ENCODE data around the gene CTBP1.

Gene CTBP1

GRCh38 chr4:1191621-1192020, 57.3 kb downstream of the CTBP1 start:
- ATAC-seq: no peak
- no peak for DNase-seq
- peaks cover 10% of the 10 kb centered on the region for H3K4me1 Mint-ChIP-seq
- H3K9me3 Mint-ChIP-seq: no peaks in the 10 kb centered on the region
- no peaks in the 10 kb centered on the region for H3K36me3 Mint-ChIP-seq (ENCODE audit: low read depth)
- H3K4me3 Mint-ChIP-seq: no peak overlapping the region
- no peak overlapping the region for H3K27ac Mint-ChIP-seq
- H3K27me3 Mint-ChIP-seq: no peaks in the 10 kb centered on the region

GRCh38 chr4:1187182-1187581, 61.7 kb downstream of the CTBP1 start:
- H3K4me3 Mint-ChIP-seq: no peak overlapping the region
- no peaks in the 10 kb centered on the region for H3K36me3 Mint-ChIP-seq (ENCODE audit: low read depth)
- peaks cover 31% of the 10 kb centered on the region for H3K4me1 Mint-ChIP-seq

DNA sequence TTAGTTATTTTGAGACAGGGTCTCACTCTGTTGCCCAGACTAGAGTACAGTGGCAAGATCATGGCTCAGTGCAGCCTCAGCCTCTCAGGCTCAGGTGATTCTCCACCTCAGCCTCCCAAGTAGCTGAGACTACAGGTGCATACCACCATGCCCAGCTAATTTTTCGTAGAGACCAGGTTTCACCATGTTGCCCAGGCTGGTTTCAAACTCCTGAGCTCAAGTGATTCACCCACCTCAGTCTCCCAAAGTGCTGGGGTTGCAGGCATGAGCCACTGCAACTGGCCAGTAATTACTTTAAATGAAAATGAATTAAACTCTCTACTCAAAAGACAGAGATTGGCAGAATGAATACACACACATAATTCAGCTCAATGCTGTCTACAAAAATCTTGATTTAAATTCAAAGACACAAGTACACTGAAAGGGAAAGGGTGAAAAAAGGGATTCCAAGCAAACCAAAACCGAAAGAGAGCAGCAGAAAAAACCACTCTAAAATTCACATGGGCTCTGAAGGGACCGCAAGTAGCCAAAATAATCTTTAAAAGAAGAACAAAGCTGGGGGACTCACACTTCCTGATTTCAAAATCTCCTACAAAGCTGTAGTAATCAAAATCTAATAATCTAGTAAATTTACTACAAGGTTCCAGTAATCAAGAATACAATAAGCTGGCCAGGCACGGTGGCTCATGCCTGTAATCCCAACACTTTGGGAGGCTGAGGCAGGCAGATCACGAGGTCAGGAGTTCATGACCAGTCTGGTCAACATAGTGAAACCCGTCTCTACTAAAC, 64.8 kb downstream of the CTBP1 start:
- Mint-ChIP-seq H3K36me3 (ENCODE audit: low read depth) (peaks cover 7% of the 10 kb centered on the region), H3K4me3 (peak overlapping the region; percentile 42), H3K27ac (peak overlapping the region; percentile 67), H3K4me1 (peaks cover 36% of the 10 kb centered on the region), H3K27me3 (no peaks in the 10 kb centered on the region), H3K9me3 (peaks cover 28% of the 10 kb centered on the region)
- ATAC-seq (no peak), DNase-seq (no peak)

More at GRCh38 chr4:1187182-1187581, 61.7 kb downstream of the CTBP1 start:
- DNase-seq: no peak
- H3K27ac Mint-ChIP-seq: no peak overlapping the region
- H3K27me3 Mint-ChIP-seq: no peaks in the 10 kb centered on the region
- peak; percentile 96 for ATAC-seq
- peaks cover 5% of the 10 kb centered on the region for H3K9me3 Mint-ChIP-seq

DNA sequence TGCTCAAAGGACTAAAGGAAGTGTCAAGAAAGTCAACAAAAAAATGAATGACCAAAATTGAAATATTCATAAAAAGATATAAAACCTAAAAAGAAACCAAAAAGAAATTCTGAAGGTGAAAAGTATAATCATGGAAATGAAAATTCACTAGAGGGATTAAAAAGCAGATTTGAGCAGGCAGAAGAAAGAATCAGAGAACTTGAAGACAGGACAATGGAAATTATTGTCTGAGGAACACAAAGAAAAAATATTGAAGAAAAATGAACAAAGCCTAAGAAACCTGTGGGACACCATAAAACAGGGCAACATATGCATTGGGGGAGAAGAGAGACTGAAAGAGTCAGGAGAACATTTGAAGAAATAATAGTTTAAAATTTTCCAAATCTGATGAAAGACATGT, 66.6 kb downstream of the CTBP1 start:
- Mint-ChIP-seq H3K36me3 (ENCODE audit: low read depth) (peaks cover 7% of the 10 kb centered on the region), H3K4me3 (no peak overlapping the region), H3K4me1 (peaks cover 33% of the 10 kb centered on the region), H3K9me3 (peaks cover 28% of the 10 kb centered on the region), H3K27ac (no peak overlapping the region), H3K27me3 (no peaks in the 10 kb centered on the region)
- DNase-seq (no peak), ATAC-seq (no peak)

- Mint-ChIP-seq H3K9me3 (peaks cover 28% of the 10 kb centered on the region), H3K4me1 (peaks cover 25% of the 10 kb centered on the region), H3K27ac (no peak overlapping the region), H3K36me3 (ENCODE audit: low read depth) (peaks cover 7% of the 10 kb centered on the region), H3K27me3 (no peaks in the 10 kb centered on the region), H3K4me3 (no peak overlapping the region)
- ATAC-seq: no peak
- no peak for DNase-seq
These were observed 68.3 kb downstream of the CTBP1 start for GRCh38 chr4:1180663-1181062.

DNA sequence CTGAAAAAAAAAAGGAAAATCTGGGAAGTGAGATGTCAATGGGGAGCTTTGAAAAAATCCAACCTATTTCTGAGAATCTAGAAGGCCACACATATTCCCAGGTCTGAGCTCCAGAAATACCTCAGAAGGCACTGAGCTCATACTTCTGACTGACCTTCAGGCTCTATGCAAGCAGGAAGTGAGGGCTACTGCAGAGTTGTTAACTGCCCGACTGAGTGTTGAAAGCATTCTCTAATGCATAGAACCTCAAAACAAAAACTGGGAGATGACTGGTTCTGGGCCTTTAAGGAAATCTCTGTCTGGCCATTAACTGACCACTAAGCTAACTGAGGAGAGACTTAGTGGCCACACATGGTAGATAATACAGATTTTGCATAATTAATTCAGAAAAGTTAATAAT, 69.0 kb downstream of the CTBP1 start:
- Mint-ChIP-seq H3K9me3 (peaks cover 28% of the 10 kb centered on the region), H3K36me3 (ENCODE audit: low read depth) (peaks cover 7% of the 10 kb centered on the region), H3K4me1 (peaks cover 24% of the 10 kb centered on the region), H3K27me3 (no peaks in the 10 kb centered on the region), H3K4me3 (no peak overlapping the region), H3K27ac (no peak overlapping the region)
- no peak for DNase-seq
- no peak for ATAC-seq

DNA sequence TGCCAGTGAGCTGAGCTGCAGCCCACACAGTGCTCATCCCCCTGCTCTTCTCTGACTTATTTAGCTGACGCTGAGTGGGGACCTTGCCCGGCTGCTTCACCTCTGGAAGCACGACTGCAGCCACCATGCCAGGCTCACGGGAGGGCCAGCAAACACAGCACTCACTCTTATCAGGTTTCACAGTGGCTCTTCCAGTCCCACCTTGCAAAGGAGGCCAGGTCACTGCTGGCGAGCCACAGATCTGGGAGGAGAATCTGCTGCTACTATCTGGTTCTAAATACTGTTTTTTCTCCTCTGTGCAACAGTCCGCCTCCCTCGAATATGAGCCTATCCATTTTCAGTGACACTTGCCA, 69.9 kb downstream of the CTBP1 start:
- H3K27ac Mint-ChIP-seq: no peak overlapping the region
- H3K36me3 Mint-ChIP-seq (ENCODE audit: low read depth): peaks cover 7% of the 10 kb centered on the region
- H3K4me1 Mint-ChIP-seq: peaks cover 22% of the 10 kb centered on the region
- ATAC-seq (no peak), DNase-seq (no peak)
- H3K4me3 Mint-ChIP-seq: no peak overlapping the region
- peaks cover under 1% of the 10 kb centered on the region for H3K27me3 Mint-ChIP-seq
- H3K9me3 Mint-ChIP-seq: peaks cover 28% of the 10 kb centered on the region

- Mint-ChIP-seq H3K4me1 (peaks cover 16% of the 10 kb centered on the region), H3K36me3 (ENCODE audit: low read depth) (peaks cover 7% of the 10 kb centered on the region), H3K27ac (no peak overlapping the region), H3K27me3 (peaks cover 6% of the 10 kb centered on the region), H3K4me3 (no peak overlapping the region), H3K9me3 (peaks cover 28% of the 10 kb centered on the region)
- ATAC-seq (no peak), DNase-seq (no peak)
These were observed 70.4 kb downstream of the CTBP1 start for GRCh38 chr4:1178300-1179088.

- no peak overlapping the region for H3K27ac Mint-ChIP-seq
- H3K4me1 Mint-ChIP-seq: peaks cover 11% of the 10 kb centered on the region
- peaks cover 12% of the 10 kb centered on the region for H3K27me3 Mint-ChIP-seq
- H3K36me3 Mint-ChIP-seq (ENCODE audit: low read depth): peaks cover 7% of the 10 kb centered on the region
- peaks cover 26% of the 10 kb centered on the region for H3K9me3 Mint-ChIP-seq
- peak; percentile 47 for DNase-seq
- peak; percentile 71 for ATAC-seq
- H3K4me3 Mint-ChIP-seq: no peak overlapping the region
These were observed 71.4 kb downstream of the CTBP1 start for GRCh38 chr4:1177274-1178141.

DNA sequence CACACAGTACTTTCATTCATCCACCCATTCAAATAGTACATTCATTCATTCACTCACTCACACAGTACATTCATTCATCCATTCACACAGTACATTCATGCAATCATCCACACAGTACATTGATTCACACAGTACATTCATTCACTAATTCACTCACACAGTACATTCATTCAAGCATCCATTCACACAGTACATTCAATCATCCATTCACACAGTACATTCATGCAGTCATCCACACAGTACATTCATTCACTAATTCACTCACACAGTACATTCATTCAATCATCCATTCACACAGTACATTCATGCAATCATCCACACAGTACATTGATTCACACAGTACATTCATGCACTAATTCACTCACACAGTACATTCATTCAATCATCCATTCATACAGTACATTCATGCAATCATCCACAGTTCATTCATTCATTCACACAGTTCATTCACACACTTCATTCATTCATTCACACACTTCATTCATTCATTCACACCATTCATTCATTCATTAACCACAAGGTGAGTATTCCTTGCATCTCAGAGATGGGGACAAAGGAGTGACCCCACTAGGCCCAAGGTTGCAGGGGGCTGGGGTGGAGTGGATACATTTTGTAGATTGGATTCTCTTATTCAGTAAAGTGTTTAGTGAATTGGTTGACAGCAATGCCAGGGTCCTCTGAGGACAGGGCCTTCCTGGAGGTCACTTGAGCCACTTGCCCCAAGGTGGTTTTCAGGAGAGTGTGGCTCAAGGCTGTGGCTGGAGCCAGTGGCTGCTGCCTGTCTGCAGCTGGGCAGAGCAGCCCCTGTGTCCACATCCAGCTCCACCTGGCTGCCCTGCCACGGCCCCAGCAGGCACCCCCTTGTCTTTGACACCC, 72.3 kb downstream of the CTBP1 start:
- ATAC-seq (no peak), DNase-seq (no peak)
- Mint-ChIP-seq H3K27ac (no peak overlapping the region), H3K9me3 (peaks cover 18% of the 10 kb centered on the region), H3K27me3 (peaks cover 12% of the 10 kb centered on the region), H3K36me3 (ENCODE audit: low read depth) (peaks cover 7% of the 10 kb centered on the region), H3K4me3 (no peak overlapping the region), H3K4me1 (peaks cover 8% of the 10 kb centered on the region)

GRCh38 chr4:1175635-1176229, 73.2 kb downstream of the CTBP1 start:
- H3K27ac Mint-ChIP-seq: no peak overlapping the region
- peaks cover 8% of the 10 kb centered on the region for H3K4me1 Mint-ChIP-seq

GRCh38 chr4:1174941-1175634, 73.8 kb downstream of the CTBP1 start:
- peaks cover 5% of the 10 kb centered on the region for H3K4me1 Mint-ChIP-seq
- peaks cover 5% of the 10 kb centered on the region for H3K9me3 Mint-ChIP-seq
- no peak overlapping the region for H3K4me3 Mint-ChIP-seq
- DNase-seq (no peak), ATAC-seq (no peak)
- H3K27ac Mint-ChIP-seq: no peak overlapping the region
- H3K36me3 Mint-ChIP-seq (ENCODE audit: low read depth): peaks cover 2% of the 10 kb centered on the region
- H3K27me3 Mint-ChIP-seq: peaks cover 22% of the 10 kb centered on the region

More at GRCh38 chr4:1175635-1176229, 73.2 kb downstream of the CTBP1 start:
- Mint-ChIP-seq H3K27me3 (peaks cover 18% of the 10 kb centered on the region), H3K4me3 (no peak overlapping the region), H3K36me3 (ENCODE audit: low read depth) (peaks cover 4% of the 10 kb centered on the region), H3K9me3 (peaks cover 11% of the 10 kb centered on the region)
- ATAC-seq: no peak
- DNase-seq: no peak

All from activated naive CD8-positive, alpha-beta T cell treated with anti-CD3 and anti-CD28 coated beads, Interleukin-2, amount 50 U/mL, for 24 hours (primary cell).